ENCODE results near the gene PID1. TPM values are rescaled to one million over a fixed set of nuclear protein-coding genes. Genes with fewer than 3 reads are reported as not detected.
"Not testable (repeated sequence)": the region's sequence is repeated elsewhere in the genome, so short reads cannot be mapped to it uniquely, and the experiment has no call there.

PID1 gene
- total RNA-seq, 1 donor from 2014 or later: 51.4 TPM

GRCh38 chr2:229080172-229080571 is 190.9 kb downstream of the PID1 start:
- no peak for TF ChIP-seq CTCF (IDR thresholded peaks at IDR 0.05)
- DNase-seq (no peak), ATAC-seq (no peak)
- no peak overlapping the region for H3K27ac ChIP-seq
- no peaks in the 10 kb centered on the region for H3K27me3 ChIP-seq
- intact Hi-C loops (cut with DNase I): no loop called here
- H3K36me3 ChIP-seq: no peaks in the 10 kb centered on the region
- peaks cover 6% of the 10 kb centered on the region for H3K4me1 ChIP-seq
- H3K9me3 ChIP-seq: no peaks in the 10 kb centered on the region
- no peak overlapping the region for H3K4me3 ChIP-seq

GRCh38 chr2:229076886-229077285 is 194.2 kb downstream of the PID1 start:
- H3K36me3 ChIP-seq; intact Hi-C loops (cut with DNase I); H3K27me3 ChIP-seq; H3K4me1 ChIP-seq; DNase-seq; H3K4me3 ChIP-seq; ATAC-seq; H3K27ac ChIP-seq; H3K9me3 ChIP-seq: not testable (repeated sequence)

GRCh38 chr2:229073935-229074334 is 197.2 kb downstream of the PID1 start:
- intact Hi-C loops (cut with DNase I): no loop called here

GRCh38 chr2:229071292-229071976 is 199.7 kb downstream of the PID1 start:
- no peak for TF ChIP-seq CTCF (IDR thresholded peaks at IDR 0.05)
- ATAC-seq: no peak
- intact Hi-C loops (cut with DNase I): no loop called here
- Histone ChIP-seq H3K27ac (no peak overlapping the region), H3K4me3 (no peak overlapping the region), H3K4me1 (no peaks in the 10 kb centered on the region), H3K27me3 (no peaks in the 10 kb centered on the region), H3K9me3 (no peaks in the 10 kb centered on the region), H3K36me3 (no peaks in the 10 kb centered on the region)
- DNase-seq: no peak

More at GRCh38 chr2:229073935-229074334, 197.2 kb downstream of the PID1 start:
- H3K27ac ChIP-seq: no peak overlapping the region
- H3K9me3 ChIP-seq: no peaks in the 10 kb centered on the region
- no peaks in the 10 kb centered on the region for H3K27me3 ChIP-seq
- no peak for ATAC-seq
- no peaks in the 10 kb centered on the region for H3K4me1 ChIP-seq
- TF ChIP-seq CTCF (IDR thresholded peaks at IDR 0.05): no peak
- no peak for DNase-seq
- H3K36me3 ChIP-seq: no peaks in the 10 kb centered on the region
- no peak overlapping the region for H3K4me3 ChIP-seq

- no peaks in the 10 kb centered on the region for H3K4me1 ChIP-seq
- no peak overlapping the region for H3K4me3 ChIP-seq
- H3K9me3 ChIP-seq: no peaks in the 10 kb centered on the region
- no peak for ATAC-seq
- DNase-seq: no peak
- no peaks in the 10 kb centered on the region for H3K36me3 ChIP-seq
- H3K27ac ChIP-seq: no peak overlapping the region
- no peaks in the 10 kb centered on the region for H3K27me3 ChIP-seq
- intact Hi-C loops (cut with DNase I): no loop called here
- no peak for TF ChIP-seq CTCF (IDR thresholded peaks at IDR 0.05)
These were observed 204.9 kb downstream of the PID1 start for GRCh38 chr2:229066121-229066715.

- no peak for DNase-seq
- H3K27me3 ChIP-seq: no peaks in the 10 kb centered on the region
- H3K4me3 ChIP-seq: no peak overlapping the region
- no peak overlapping the region for H3K27ac ChIP-seq
- H3K4me1 ChIP-seq: no peaks in the 10 kb centered on the region
- ATAC-seq: no peak
- TF ChIP-seq CTCF (IDR thresholded peaks at IDR 0.05): no peak
- H3K9me3 ChIP-seq: no peaks in the 10 kb centered on the region
- intact Hi-C loops (cut with DNase I): no loop called here
- no peaks in the 10 kb centered on the region for H3K36me3 ChIP-seq
These were observed 206.3 kb downstream of the PID1 start for GRCh38 chr2:229064749-229065148.
